Neuronal stem cell (in vitro differentiated cells): Measurements from ENCODE around the gene PELI1.

Experiments used
- DNase-seq: peaks from one replicate; pipeline ENCODE4 v3.0.0-alpha.2; 2013; ENCODE audit warnings: low spot score
- H2AFZ ChIP-seq: one replicate; pipeline ENCODE4 v1.6.1; 2013; ENCODE audit warnings: mild to moderate bottlenecking, low read length, inconsistent platforms
- H2AK5ac ChIP-seq: 2 replicates; pipeline ENCODE4 v1.6.1; 2013; ENCODE audit warnings: low read depth, mild to moderate bottlenecking, inconsistent platforms, low read length, moderate library complexity, mixed read lengths
- H2BK120ac ChIP-seq: 2 replicates; pipeline ENCODE4 v1.6.1; 2013; ENCODE audit warnings: low read depth, mild to moderate bottlenecking, inconsistent platforms, low read length, moderate library complexity, mixed read lengths
- H2BK12ac ChIP-seq: one replicate; pipeline ENCODE4 v1.6.1; 2013; ENCODE audit warnings: low read length, inconsistent platforms
- H2BK15ac ChIP-seq: 2 replicates; pipeline ENCODE4 v1.6.1; 2013; ENCODE audit warnings: mild to moderate bottlenecking, low read length, inconsistent platforms, mixed read lengths
- H2BK5ac ChIP-seq: one replicate; pipeline ENCODE4 v1.6.1; 2013; ENCODE audit warnings: inconsistent platforms, mild to moderate bottlenecking, low read length, moderate library complexity
- H3K14ac ChIP-seq: one replicate; pipeline ENCODE4 v1.6.1; 2013; ENCODE audit warnings: low read length, inconsistent platforms
- H3K18ac ChIP-seq: 2 replicates; pipeline ENCODE4 v1.6.1; 2013; ENCODE audit warnings: low read length, inconsistent platforms
- H3K23ac ChIP-seq: 2 replicates; pipeline ENCODE4 v1.6.1; 2013; ENCODE audit warnings: low read depth, mild to moderate bottlenecking, mixed read lengths, low read length, inconsistent platforms; ENCODE audit not compliant: poor library complexity
- H3K27ac ChIP-seq: replicated peaks from 3 replicates; pipeline ENCODE4 v1.5.1; 2013; ENCODE audit warnings: low read length, inconsistent platforms
- H3K27me3 ChIP-seq, 3 experiments: 2 replicates each; pipeline ENCODE4 v1.6.1; 2013; ENCODE audit warnings: low read length in 3 of 3, mild to moderate bottlenecking in 2 of 3, inconsistent platforms in 1 of 3, low read depth in 1 of 3, mixed read lengths in 1 of 3, moderate library complexity in 1 of 3; ENCODE audit not compliant: control insufficient read depth in 3 of 3, insufficient read depth in 3 of 3
- H3K36me3 ChIP-seq, 2 donors: replicated peaks in 1 of 2; 2 replicates each; pipeline ENCODE4 v1.6.1; 2013; ENCODE audit warnings: low read length in 2 of 2; ENCODE audit not compliant: control insufficient read depth in 2 of 2, insufficient read depth in 2 of 2
- H3K4ac ChIP-seq: 2 replicates; pipeline ENCODE4 v1.6.1; 2013; ENCODE audit warnings: inconsistent platforms, mild to moderate bottlenecking, low read length, moderate library complexity
- H3K4me1 ChIP-seq, 2 donors: 1 replicate in 1 of 2; 2 replicates in 1 of 2; pipeline ENCODE4 v1.6.1; 2013; ENCODE audit warnings: low read length in 2 of 2, low read depth in 1 of 2; ENCODE audit not compliant: control insufficient read depth in 2 of 2, insufficient read depth in 1 of 2
- H3K4me2 ChIP-seq: one replicate; pipeline ENCODE4 v1.6.1; 2013; ENCODE audit warnings: mild to moderate bottlenecking, low read length, inconsistent platforms; ENCODE audit not compliant: insufficient read depth, poor library complexity, severe bottlenecking
- H3K4me3 ChIP-seq, 2 donors: 2 replicates each; pipeline ENCODE4 v1.5.1; 2013; ENCODE audit warnings: low read length in 2 of 2, mild to moderate bottlenecking in 2 of 2, inconsistent platforms in 1 of 2, moderate library complexity in 1 of 2
- H3K79me1 ChIP-seq: one replicate; pipeline ENCODE4 v1.6.1; 2013; ENCODE audit warnings: low read depth, mild to moderate bottlenecking, inconsistent platforms, low read length, moderate library complexity
- H3K9ac ChIP-seq: one replicate; pipeline ENCODE4 v1.6.1; 2013; ENCODE audit warnings: mild to moderate bottlenecking, low read depth, low read length, inconsistent platforms; ENCODE audit not compliant: poor library complexity
- H3K9me3 ChIP-seq, 2 donors: replicated peaks in 1 of 2; 2 replicates each; pipeline versions ENCODE3 to v1.6.1; 2013; ENCODE audit warnings: low read length in 2 of 2, mild to moderate bottlenecking in 2 of 2, inconsistent platforms in 1 of 2, low read depth in 1 of 2, mixed read lengths in 1 of 2, moderate library complexity in 1 of 2; ENCODE audit not compliant: control insufficient read depth in 2 of 2, insufficient read depth in 1 of 2
- H4K8ac ChIP-seq: one replicate; pipeline ENCODE4 v1.6.1; 2013; ENCODE audit warnings: low read depth, mild to moderate bottlenecking, inconsistent platforms, low read length, moderate library complexity
- H4K91ac ChIP-seq: one replicate; pipeline ENCODE4 v1.6.1; 2013; ENCODE audit warnings: low read length, low read depth, mild to moderate bottlenecking, inconsistent platforms; ENCODE audit not compliant: poor library complexity
- WGBS, 2 donors: extraction: QIAGEN DNeasy Blood & Tissue Kit; methylation state at CpG; one replicate each; pipeline ENCODE4 v1.1.7; 2013; ENCODE audit warnings: missing lambda C conversion rate in 2 of 2, mixed read lengths in 1 of 2; ENCODE audit not compliant: insufficient read length in 2 of 2, insufficient replicate concordance in 1 of 2; ENCODE audit errors: extremely low coverage in 2 of 2; 5-methylcytosine and 5-hydroxymethylcytosine counted together

The PELI1 gene

GRCh38 chr2:64142741-64143168 lies 1.5 kb downstream of the PELI1 start:
- peaks cover 4% of the 10 kb centered on the region for H3K79me1 ChIP-seq
- no peak overlapping the region for H2BK12ac ChIP-seq
- no peak overlapping the region for H2AK5ac ChIP-seq
- no peak overlapping the region for H3K4ac ChIP-seq
- no peak overlapping the region for H3K14ac ChIP-seq
- no peak overlapping the region for H2BK5ac ChIP-seq
- peaks cover 3 to 23% of the 10 kb centered on the region in 2 donors for H3K36me3 ChIP-seq
- H4K91ac ChIP-seq: no peak overlapping the region
- no peak overlapping the region for H4K8ac ChIP-seq
- no peak overlapping the region for H3K27ac ChIP-seq
- H3K4me2 ChIP-seq: peak overlapping the region; percentile 54
- no CpG with 5 or more reads among the region's 3 CpGs for WGBS, 2 donors
- no peak overlapping the region for H3K23ac ChIP-seq
- peaks cover 9 to 17% of the 10 kb centered on the region in 2 donors for H3K4me1 ChIP-seq
- no peak overlapping the region for H2BK120ac ChIP-seq
- no peak overlapping the region for H3K18ac ChIP-seq
- DNase-seq: no peak
- H2BK15ac ChIP-seq: no peak overlapping the region
- H2AFZ ChIP-seq: no peak overlapping the region
- H3K9ac ChIP-seq: no peak overlapping the region
- H3K27me3 ChIP-seq: no peaks in the 10 kb centered on the region
- peak overlapping the region; percentile 90 to 93 for H3K4me3 ChIP-seq
- peaks cover 0 to 2% of the 10 kb centered on the region in 2 donors for H3K9me3 ChIP-seq

DNA sequence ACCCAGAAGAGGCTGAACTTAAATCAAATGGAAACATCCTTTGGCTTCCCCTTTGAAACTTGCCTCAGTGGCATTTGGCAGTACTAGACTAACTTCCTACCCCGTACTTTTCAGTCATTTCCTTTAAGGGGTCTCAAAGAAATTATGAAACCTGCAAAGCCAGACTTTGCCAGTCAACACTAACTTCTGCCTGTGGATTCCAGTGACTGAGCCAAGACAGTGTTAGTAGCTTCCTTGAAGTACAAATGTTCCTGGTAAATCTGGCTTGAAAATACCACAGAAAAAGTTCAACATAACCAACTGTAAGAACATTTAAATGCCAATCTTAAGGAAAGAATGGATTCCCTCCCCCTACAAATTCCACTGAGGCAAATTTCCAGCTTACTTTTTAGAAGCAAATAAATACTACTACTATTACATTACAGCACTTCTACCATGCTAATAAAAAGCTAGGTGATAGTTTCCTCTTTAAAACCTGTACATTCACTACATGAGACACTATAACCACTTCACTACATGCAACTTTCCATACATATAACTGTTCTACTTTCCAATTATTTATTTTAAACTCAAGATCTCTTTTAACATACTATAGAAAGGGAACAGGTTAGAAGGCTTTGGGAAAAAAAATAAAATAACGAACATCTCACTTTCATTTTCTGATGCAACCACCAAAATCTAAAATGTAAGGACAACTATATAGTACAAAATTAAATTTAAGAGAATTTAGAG lies 2.4 kb downstream of the PELI1 start:
- Histone ChIP-seq H2AK5ac (no peak overlapping the region), H3K4me3 (peak overlapping the region in 1 of 2 donors; percentile 90), H3K9ac (no peak overlapping the region), H2BK120ac (no peak overlapping the region), H2BK5ac (no peak overlapping the region), H2AFZ (no peak overlapping the region), H3K27me3 (no peaks in the 10 kb centered on the region), H4K91ac (no peak overlapping the region), H4K8ac (no peak overlapping the region), H2BK15ac (no peak overlapping the region), H3K79me1 (peaks cover 4% of the 10 kb centered on the region), H3K9me3 (peaks cover 0 to 2% of the 10 kb centered on the region in 2 donors), H2BK12ac (no peak overlapping the region), H3K27ac (peak overlapping the region; percentile 36), H3K18ac (no peak overlapping the region), H3K23ac (no peak overlapping the region), H3K14ac (no peak overlapping the region), H3K36me3 (peaks cover 3 to 30% of the 10 kb centered on the region in 2 donors), H3K4me1 (peaks cover 9 to 17% of the 10 kb centered on the region in 2 donors), H3K4ac (no peak overlapping the region), H3K4me2 (no peak overlapping the region)
- DNase-seq: no peak
- WGBS, 2 donors: no CpG with 5 or more reads among the region's 2 CpGs

DNA sequence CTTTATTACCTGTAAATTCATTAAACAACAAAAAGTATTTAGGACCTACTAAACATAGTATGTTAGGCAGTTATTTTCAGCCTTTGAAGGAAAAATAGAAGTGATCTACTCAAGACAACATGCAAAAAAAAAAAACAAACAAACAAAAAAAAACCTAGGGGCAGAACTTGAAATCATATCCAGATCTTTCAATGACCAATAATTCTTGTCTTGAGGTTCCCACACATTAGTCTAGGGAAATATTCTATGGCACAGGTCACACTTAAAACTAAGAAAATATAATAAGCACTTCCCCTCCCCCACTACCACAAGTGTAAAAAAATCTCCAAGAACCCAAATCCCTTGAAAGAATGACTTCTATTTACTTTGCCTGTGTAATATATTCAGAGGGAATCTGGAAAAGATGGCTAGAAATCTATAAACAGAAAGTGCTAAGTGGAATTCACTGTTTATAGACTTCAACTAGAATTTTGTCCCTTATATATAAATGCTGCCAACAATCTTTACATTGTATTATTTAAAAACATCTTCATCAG lies 3.5 kb downstream of the PELI1 start:
- Histone ChIP-seq H3K9me3 (peaks cover 0 to 2% of the 10 kb centered on the region in 2 donors), H2BK5ac (no peak overlapping the region), H2AK5ac (no peak overlapping the region)

GRCh38 chr2:64139956-64140355 lies 4.3 kb downstream of the PELI1 start:
- H4K91ac ChIP-seq: no peak overlapping the region

More for the DNA sequence above, 3.5 kb downstream of the PELI1 start:
- Histone ChIP-seq H3K27me3 (no peaks in the 10 kb centered on the region), H3K14ac (no peak overlapping the region), H3K18ac (no peak overlapping the region), H3K23ac (no peak overlapping the region), H3K4me3 (no peak overlapping the region), H3K27ac (no peak overlapping the region), H3K4me1 (peaks cover 9 to 17% of the 10 kb centered on the region in 2 donors), H3K9ac (no peak overlapping the region), H3K79me1 (peaks cover 5% of the 10 kb centered on the region), H3K4me2 (no peak overlapping the region), H2BK15ac (no peak overlapping the region), H4K91ac (no peak overlapping the region), H4K8ac (no peak overlapping the region), H2BK120ac (no peak overlapping the region), H3K4ac (no peak overlapping the region), H2BK12ac (no peak overlapping the region), H3K36me3 (peaks cover 3 to 30% of the 10 kb centered on the region in 2 donors), H2AFZ (no peak overlapping the region)
- no peak for DNase-seq

More at GRCh38 chr2:64139956-64140355, 4.3 kb downstream of the PELI1 start:
- H2AK5ac ChIP-seq: no peak overlapping the region
- H2BK15ac ChIP-seq: no peak overlapping the region
- no peak overlapping the region for H3K9ac ChIP-seq
- peaks cover 3 to 35% of the 10 kb centered on the region in 2 donors for H3K36me3 ChIP-seq
- no peak overlapping the region for H3K27ac ChIP-seq
- peaks cover 7 to 14% of the 10 kb centered on the region in 2 donors for H3K4me1 ChIP-seq
- H2BK120ac ChIP-seq: no peak overlapping the region
- no peak overlapping the region for H4K8ac ChIP-seq
- no peaks in the 10 kb centered on the region for H3K27me3 ChIP-seq
- no peak overlapping the region for H3K4me3 ChIP-seq
- WGBS, 2 donors: no CpG with 5 or more reads among the region's 2 CpGs
- H3K4ac ChIP-seq: no peak overlapping the region
- peaks cover 5% of the 10 kb centered on the region for H3K79me1 ChIP-seq
- H2BK5ac ChIP-seq: no peak overlapping the region
- peaks cover 0 to 2% of the 10 kb centered on the region in 2 donors for H3K9me3 ChIP-seq
- no peak overlapping the region for H3K4me2 ChIP-seq
- no peak for DNase-seq
- H2AFZ ChIP-seq: no peak overlapping the region
- no peak overlapping the region for H3K18ac ChIP-seq
- H2BK12ac ChIP-seq: no peak overlapping the region
- no peak overlapping the region for H3K14ac ChIP-seq
- no peak overlapping the region for H3K23ac ChIP-seq
